H1 (cell line): Measurements from ENCODE around the gene CITED4. TPM values are rescaled to one million over a fixed set of nuclear protein-coding genes. Genes with fewer than 3 reads are reported as not detected.
A peak's percentile ranks its signal among the peaks of the same experiment; 100 is the strongest.

Experiments used
- CTCF ChIA-PET: fragments of 300-600 bp; sonication (Branson Sonifier 250); formaldehyde crosslinking; loops from one replicate; lab custom pipeline; 2021; ENCODE audit not compliant: partially characterized antibody; lab: Charles Lee
- POLR2A ChIA-PET: fragments of 300-600 bp; sonication (Branson Sonifier 250); formaldehyde crosslinking; loops from one replicate; lab custom pipeline; 2021; ENCODE audit warnings: inconsistent platforms; ENCODE audit not compliant: partially characterized antibody; lab: Charles Lee
- DNase-seq, 2 experiments: peaks; one replicate each; pipeline versions ENCODE4 v3.0.0 to v3.0.0-alpha.2; 2010 to 2022; ENCODE audit warnings: low spot score in 2 of 2, low read depth in 1 of 2, mixed read lengths in 1 of 2
- FAIRE-seq: peaks from 2 replicates; lab custom pipeline; 2011; peaks lifted over from hg19 to GRCh38; lab: Jason Lieb, UNC
- H2AFZ ChIP-seq: 2 replicates; pipeline ENCODE4 v1.8.1; 2012; ENCODE audit warnings: low read length, inconsistent platforms
- H2AK5ac ChIP-seq: 2 replicates; pipeline ENCODE4 v1.6.1; 2013; ENCODE audit warnings: low read depth, low read length
- H2BK120ac ChIP-seq: replicated peaks from 2 replicates; pipeline ENCODE3; 2013; ENCODE audit warnings: low read depth, low read length, inconsistent platforms
- H2BK12ac ChIP-seq: 2 replicates; pipeline ENCODE4 v1.6.1; 2013; ENCODE audit warnings: low read depth, low read length
- H2BK15ac ChIP-seq: 2 replicates; pipeline ENCODE4 v1.6.1; 2013; ENCODE audit warnings: low read length
- H2BK20ac ChIP-seq: 2 replicates; pipeline ENCODE4 v1.6.1; 2013; ENCODE audit warnings: low read length
- H2BK5ac ChIP-seq: 2 replicates; pipeline ENCODE4 v1.6.1; 2013; ENCODE audit warnings: low read depth, low read length
- H3K14ac ChIP-seq: 2 replicates; pipeline ENCODE4 v1.6.1; 2013; ENCODE audit warnings: inconsistent platforms; ENCODE audit not compliant: insufficient read length
- H3K18ac ChIP-seq: 2 replicates; pipeline ENCODE4 v1.6.1; 2013; ENCODE audit warnings: low read length; ENCODE audit errors: extremely low read depth
- H3K23ac ChIP-seq: 2 replicates; pipeline ENCODE4 v1.6.1; 2013; ENCODE audit warnings: inconsistent platforms; ENCODE audit not compliant: insufficient read length
- H3K23me2 ChIP-seq: 2 replicates; pipeline ENCODE4 v1.6.1; 2013; ENCODE audit warnings: low read depth, low read length
- H3K27ac ChIP-seq: 2 replicates; pipeline ENCODE4 v1.6.1; 2011; ENCODE audit warnings: low read depth, low read length, inconsistent platforms
- H3K27me3 ChIP-seq, 4 experiments: replicated peaks in 1 of 4; 1 replicate in 1 of 4; 2 replicates in 3 of 4; pipeline versions ENCODE4 v1.6.1 to v1.8.1; 2011 to 2013; ENCODE audit warnings: low read length in 3 of 4, mild to moderate bottlenecking in 3 of 4, inconsistent platforms in 2 of 4, mixed read lengths in 2 of 4, moderate library complexity in 1 of 4; ENCODE audit not compliant: control insufficient read depth in 3 of 4, insufficient read depth in 3 of 4; ENCODE audit errors: extremely low read depth in 1 of 4
- H3K36me3 ChIP-seq, 4 experiments: 2 replicates each; pipeline versions ENCODE4 v1.6.1 to v1.8.1; 2011 to 2013; ENCODE audit warnings: mild to moderate bottlenecking in 4 of 4, low read length in 3 of 4, moderate library complexity in 2 of 4, control low read depth in 1 of 4, inconsistent platforms in 1 of 4; ENCODE audit not compliant: insufficient read depth in 4 of 4, control insufficient read depth in 2 of 4
- H3K4ac ChIP-seq: replicated peaks from 2 replicates; pipeline ENCODE3; 2013; ENCODE audit warnings: low read length, low read depth, mixed read lengths, inconsistent platforms; ENCODE audit not compliant: insufficient read length
- H3K4me1 ChIP-seq, 4 experiments: replicated peaks in 1 of 4; 1 replicate in 1 of 4; 2 replicates in 3 of 4; pipeline versions ENCODE4 v1.6.1 to v1.8.1; 2011 to 2013; ENCODE audit warnings: low read length in 3 of 4, inconsistent platforms in 2 of 4, mixed read lengths in 1 of 4; ENCODE audit not compliant: insufficient read depth in 4 of 4, control insufficient read depth in 3 of 4
- H3K4me2 ChIP-seq, 2 experiments: 2 replicates each; pipeline versions ENCODE4 v1.6.1 to v1.8.1; 2011 to 2013; ENCODE audit warnings: low read depth in 2 of 2, low read length in 2 of 2, control low read depth in 1 of 2, inconsistent platforms in 1 of 2, mild to moderate bottlenecking in 1 of 2; ENCODE audit not compliant: insufficient read depth in 1 of 2
- H3K4me3 ChIP-seq, 4 experiments: fragments of 200-600, 300-600 bp in 1 of 4; sonication (generic), shearing (Covaris generic), sonication (Bioruptor Twin) in 1 of 4; 2 replicates each; pipeline versions ENCODE4 v1.5.1 to v1.8.1; 2011 to 2016; ENCODE audit warnings: low read length in 4 of 4, low read depth in 3 of 4, control low read depth in 2 of 4, inconsistent platforms in 2 of 4, mild to moderate bottlenecking in 2 of 4, mixed read lengths in 1 of 4, moderate library complexity in 1 of 4; ENCODE audit not compliant: insufficient read depth in 2 of 4; ENCODE audit errors: extremely low read depth in 1 of 4
- H3K56ac ChIP-seq: replicated peaks from 2 replicates; pipeline ENCODE3; 2013; ENCODE audit warnings: low read depth, mild to moderate bottlenecking, mixed read lengths, low read length, inconsistent platforms; ENCODE audit not compliant: insufficient read length
- H3K79me1 ChIP-seq: 2 replicates; pipeline ENCODE4 v1.6.1; 2013; ENCODE audit warnings: low read depth, low read length, control low read depth
- H3K79me2 ChIP-seq, 2 experiments: 2 replicates each; pipeline versions ENCODE4 v1.6.1 to v1.8.1; 2012 to 2013; ENCODE audit warnings: low read length in 2 of 2, mild to moderate bottlenecking in 2 of 2, inconsistent platforms in 1 of 2; ENCODE audit not compliant: insufficient read depth in 2 of 2, control insufficient read depth in 1 of 2
- H3K9ac ChIP-seq, 4 experiments: replicated peaks in 1 of 4; 1 replicate in 1 of 4; 2 replicates in 3 of 4; pipeline versions ENCODE4 v1.6.1 to v1.8.1; 2011 to 2013; ENCODE audit warnings: low read depth in 3 of 4, low read length in 3 of 4, control low read depth in 2 of 4, mild to moderate bottlenecking in 2 of 4, moderate library complexity in 2 of 4, inconsistent platforms in 1 of 4; ENCODE audit errors: extremely low read depth in 1 of 4
- H3K9me3 ChIP-seq, 2 experiments: 2 replicates each; pipeline versions ENCODE4 v1.6.1 to v1.8.1; 2012 to 2013; ENCODE audit warnings: mild to moderate bottlenecking in 2 of 2, moderate library complexity in 2 of 2, control low read depth in 1 of 2, inconsistent platforms in 1 of 2, low read depth in 1 of 2, low read length in 1 of 2, mixed read lengths in 1 of 2; ENCODE audit not compliant: insufficient read depth in 2 of 2
- H4K20me1 ChIP-seq, 2 experiments: replicated peaks in 1 of 2; 2 replicates each; pipeline versions ENCODE3 to v1.8.1; 2011 to 2013; ENCODE audit warnings: inconsistent platforms in 2 of 2, low read length in 2 of 2, mild to moderate bottlenecking in 1 of 2; ENCODE audit not compliant: insufficient read depth in 2 of 2, control insufficient read depth in 1 of 2
- H4K5ac ChIP-seq: 2 replicates; pipeline ENCODE4 v1.6.1; 2013; ENCODE audit warnings: low read length, low read depth, mixed read lengths, inconsistent platforms; ENCODE audit not compliant: insufficient read length
- H4K8ac ChIP-seq: 2 replicates; pipeline ENCODE4 v1.8.0; 2013; ENCODE audit warnings: mild to moderate bottlenecking, moderate library complexity, low read length, inconsistent platforms; ENCODE audit not compliant: insufficient read depth; ENCODE audit errors: extremely low read depth
- H4K91ac ChIP-seq: replicated peaks from 2 replicates; pipeline ENCODE3; 2013; ENCODE audit warnings: low read length, mixed read lengths, inconsistent platforms; ENCODE audit not compliant: insufficient read length
- CBX8 ChIP-seq: fragments of 300-800, 300-1000 bp; sonication (generic); IDR thresholded peaks from 2 replicates; pipeline ENCODE4 v1.7.1; 2016; ENCODE audit warnings: low read depth, low read length, borderline replicate concordance
- CHD2 ChIP-seq: IDR thresholded peaks from 2 replicates; pipeline ENCODE4 v1.6.1; 2012; ENCODE audit warnings: low read length, improper control_type of control experiment
- CTCF ChIP-seq, 3 experiments: IDR thresholded peaks; 1 replicate in 2 of 3; 2 replicates in 1 of 3; pipeline versions ENCODE4 v1.5.1 to v1.6.1; 2011; ENCODE audit warnings: low read length in 3 of 3, mild to moderate bottlenecking in 3 of 3, inconsistent platforms in 2 of 3, low read depth in 1 of 3, moderate library complexity in 1 of 3; ENCODE audit not compliant: insufficient read depth in 1 of 3; ENCODE audit errors: control extremely low read depth in 1 of 3
- JUN ChIP-seq: IDR thresholded peaks from 2 replicates; pipeline ENCODE4 v1.6.1; 2011; ENCODE audit warnings: low read depth, mild to moderate bottlenecking, improper control_type of control experiment, low read length
- POLR2A ChIP-seq, 2 experiments: IDR thresholded peaks; 1 replicate in 1 of 2; 2 replicates in 1 of 2; pipeline ENCODE4 v1.6.1; 2011; ENCODE audit warnings: low read depth in 2 of 2, low read length in 2 of 2, mild to moderate bottlenecking in 2 of 2; ENCODE audit errors: control extremely low read depth in 1 of 2
- SIN3A ChIP-seq, 2 experiments: IDR thresholded peaks in 1 of 2; conservative IDR thresholded peaks in 1 of 2; 2 replicates each; pipeline ENCODE4 v1.6.1; 2011 to 2012; ENCODE audit warnings: low read length in 2 of 2, improper control_type of control experiment in 1 of 2, low read depth in 1 of 2, mild to moderate bottlenecking in 1 of 2
- SIRT6 ChIP-seq: IDR thresholded peaks from one replicate; pipeline ENCODE4 v1.7.1; 2012; ENCODE audit warnings: low read length, inconsistent platforms
- SP1 ChIP-seq: IDR thresholded peaks from 2 replicates; pipeline ENCODE4 v1.6.1; 2011; ENCODE audit warnings: low read depth, low read length
- SP4 ChIP-seq: IDR thresholded peaks from 2 replicates; pipeline ENCODE4 v1.6.1; 2012; ENCODE audit warnings: low read length, inconsistent platforms
- TAF1 ChIP-seq: IDR thresholded peaks from 2 replicates; pipeline ENCODE4 v1.6.1; 2011; ENCODE audit warnings: mild to moderate bottlenecking, low read depth, low read length
- WGBS, 2 experiments: shearing (Covaris generic) in 1 of 2; methylation state at CpG; one replicate each; pipeline versions ENCODE4 v1.1.6 to v1.1.7; 2013 to 2015; ENCODE audit warnings: low lambda C conversion rate in 2 of 2, mixed read lengths in 2 of 2, inconsistent platforms in 1 of 2, low coverage in 1 of 2, missing lambda C conversion rate in 1 of 2; ENCODE audit not compliant: insufficient replicate concordance in 2 of 2, insufficient coverage in 1 of 2, insufficient read length in 1 of 2; ENCODE audit errors: extremely low coverage in 1 of 2, missing lambda C conversion rate in 1 of 2; 5-methylcytosine and 5-hydroxymethylcytosine counted together
- polyA plus RNA-seq, 7 experiments: library from polyadenylated mRNA; depleted of rRNA in 3 of 7; stranded (reverse) in 5 of 7; unstranded in 2 of 7; fragments of >200 nt in 5 of 7; fragments of 200-250 nt in 2 of 7; gene quantifications; 1 replicate in 5 of 7; 2 replicates in 1 of 7; 4 replicates in 1 of 7; pipeline versions ENCODE4 v1.2.1 to v1.2.3, GENCODE V29; 2011 to 2013; ENCODE audit warnings: missing spikeins in 2 of 7, mixed read lengths in 2 of 7
- total RNA-seq: library from RNA; stranded (reverse); fragmentation: NEBNext Ultra II Directional; extraction: Animal tissue kit (Norgen Biotek cat#: 25700); gene quantifications from 2 replicates; pipeline ENCODE4 v1.2.1, GENCODE V29; 2021

Gene CITED4
- total and polyA plus RNA-seq, 2 of the 8 experiments (the other 6 are each of a cell fraction or from before 2014, with no cell fraction given), result 5.4 to 16.3 TPM

DNA sequence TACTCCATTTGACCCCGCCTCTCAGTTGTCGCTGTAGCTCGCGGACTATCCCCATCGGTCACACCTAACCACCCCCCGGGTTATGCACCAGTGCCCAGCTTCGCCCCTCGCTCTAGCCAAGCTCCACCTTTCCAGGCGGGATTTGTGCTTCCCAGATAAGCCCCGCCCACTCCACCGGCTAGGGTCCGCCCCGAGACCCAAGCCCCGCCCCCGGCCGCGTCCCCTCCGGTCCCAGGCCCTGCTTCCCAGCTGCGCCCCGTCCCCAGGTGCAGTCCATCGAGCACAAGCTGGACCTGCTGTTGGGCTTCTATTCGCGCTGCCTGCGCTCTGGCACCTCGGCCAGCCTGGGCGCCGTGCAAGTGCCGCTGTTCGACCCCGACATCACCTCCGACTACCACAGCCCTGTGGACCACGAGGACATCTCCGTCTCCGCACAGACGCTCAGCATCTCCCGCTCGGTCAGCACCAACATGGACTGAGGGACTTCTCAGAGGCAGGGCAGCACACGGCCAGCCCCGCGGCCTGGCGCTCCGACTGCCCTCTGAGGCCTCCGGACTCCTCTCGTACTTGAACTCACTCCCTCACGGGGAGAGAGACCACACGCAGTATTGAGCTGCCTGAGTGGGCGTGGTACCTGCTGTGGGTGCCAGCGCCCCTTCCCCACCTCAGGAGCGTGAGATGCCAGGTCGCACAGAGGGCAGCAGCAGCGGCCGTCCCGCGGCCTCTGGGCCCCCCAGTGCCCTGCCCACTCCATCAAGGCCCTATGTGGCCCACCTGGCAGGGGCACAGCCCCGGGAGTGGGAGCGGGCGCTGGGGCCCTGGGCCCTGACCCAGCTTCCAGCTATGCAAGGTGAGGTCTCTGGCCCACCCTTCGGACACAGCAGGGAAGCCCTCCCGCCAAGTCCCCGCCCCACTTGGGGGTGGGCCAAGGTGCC, 23.9 kb downstream of the CITED4 start:
- no peak overlapping the region for H3K56ac ChIP-seq
- no peak for FAIRE-seq
- 84% methylated on average over 44 of the region's 60 CpGs; no CpG with 5 or more reads in 1 of the 2 experiments for WGBS, 2 experiments
- no peak overlapping the region for H2BK20ac ChIP-seq
- peak overlapping the region; percentile 15 for H4K8ac ChIP-seq
- H2AK5ac ChIP-seq, result no peak overlapping the region
- no peaks in the 10 kb centered on the region; a peak in 1 of 7 replicates for H3K4me1 ChIP-seq
- no peak overlapping the region for H2BK12ac ChIP-seq
- H3K23me2 ChIP-seq, result no peaks in the 10 kb centered on the region
- CTCF ChIA-PET, result interaction anchor here (0.7 to 3.2 kb wide), 9 partner anchors 11 to 187 kb away, joined by 3 to 28 read pairs (median 5); no protein-coding TSS in a partner anchor
- no peak overlapping the region for H4K91ac ChIP-seq
- no peak overlapping the region for H3K27ac ChIP-seq
- peak in 1 of 2 experiments; percentile 75 for DNase-seq
- no peak overlapping the region for H2BK5ac ChIP-seq
- POLR2A ChIA-PET, result interaction anchor here (0.7 to 1.5 kb wide), 4 partner anchors 8 to 142 kb away, joined by 3 to 4 read pairs (median 4); partner anchors contain the start of genes CITED4 and CTPS1
- no peak overlapping the region for H2AFZ ChIP-seq
- no peaks in the 10 kb centered on the region for H3K79me2 ChIP-seq
- H3K27me3 ChIP-seq, result no peaks in the 10 kb centered on the region
- no peaks in the 10 kb centered on the region for H4K20me1 ChIP-seq
- H3K9me3 ChIP-seq, result no peaks in the 10 kb centered on the region
- H3K36me3 ChIP-seq, result peaks cover 0 to 5% (median 0%) of the 10 kb centered on the region in 4 experiments; a peak in 1 of 8 replicates
- no peaks in the 10 kb centered on the region for H3K79me1 ChIP-seq
- H3K9ac ChIP-seq, result no peak overlapping the region
- H3K18ac ChIP-seq, result no peak overlapping the region
- H3K14ac ChIP-seq, result no peak overlapping the region
- H3K4me2 ChIP-seq, result no peak overlapping the region
- H3K4ac ChIP-seq, result no peak overlapping the region
- no peak overlapping the region for H3K4me3 ChIP-seq
- H4K5ac ChIP-seq, result no peak overlapping the region
- H2BK120ac ChIP-seq, result no peak overlapping the region
- no peak overlapping the region for H3K23ac ChIP-seq
- no peak overlapping the region for H2BK15ac ChIP-seq
- TF ChIP-seq POLR2A (IDR thresholded peaks at IDR 0.05; ENCODE audit: control extremely low read depth in 1 of 2, low read depth in 2 of 2, low read length in 2 of 2) (no peak), SP1 (no peak), CBX8 (no peak), CHD2 (no peak), CTCF (IDR thresholded peaks at IDR 0.05; ENCODE audit: control extremely low read depth in 1 of 3, insufficient read depth in 1 of 3, low read depth in 1 of 3, low read length in 3 of 3) (no peak), JUN (no peak), SP4 (no peak), TAF1 (no peak), SIN3A (conservative IDR thresholded peaks at IDR 0.05 in 1 of 2, IDR thresholded peaks at IDR 0.05 in 1 of 2; ENCODE audit: low read depth in 1 of 2, low read length in 2 of 2) (no peak), SIRT6 (no peak)
